Rectal smooth muscle tissue (tissue), 1 donor: ENCODE data around the gene MAP4K3.
"Not testable (repeated sequence)": the region's sequence is repeated elsewhere in the genome, so short reads cannot be mapped to it uniquely, and the experiment has no call there.

Source experiments
- H3K27ac ChIP-seq: one replicate; pipeline ENCODE4 v1.7.0; 2013; ENCODE audit warnings: low read depth, low read length, inconsistent platforms
- H3K27me3 ChIP-seq: one replicate; pipeline ENCODE4 v1.7.0; 2013; ENCODE audit warnings: low read length; ENCODE audit not compliant: control insufficient read depth, insufficient read depth
- H3K36me3 ChIP-seq: one replicate; pipeline ENCODE4 v1.7.0; 2013; ENCODE audit warnings: low read length; ENCODE audit not compliant: control insufficient read depth, insufficient read depth
- H3K4me1 ChIP-seq: one replicate; pipeline ENCODE4 v1.7.0; 2013; ENCODE audit warnings: low read length; ENCODE audit not compliant: control insufficient read depth, insufficient read depth
- H3K4me3 ChIP-seq: one replicate; pipeline ENCODE4 v1.7.0; 2013; ENCODE audit warnings: low read length
- H3K9ac ChIP-seq: one replicate; pipeline ENCODE4 v1.7.0; 2013; ENCODE audit warnings: low read length

The MAP4K3 gene

GRCh38 chr2:39395313-39395712, 41.8 kb downstream of the MAP4K3 start:
- H3K9ac ChIP-seq = no peak overlapping the region
- H3K4me1 ChIP-seq = peaks cover 16% of the 10 kb centered on the region
- H3K27me3 ChIP-seq = no peaks in the 10 kb centered on the region
- no peak overlapping the region for H3K4me3 ChIP-seq
- no peak overlapping the region for H3K27ac ChIP-seq
- H3K36me3 ChIP-seq = no peaks in the 10 kb centered on the region

- no peaks in the 10 kb centered on the region for H3K36me3 ChIP-seq
- peaks cover 21% of the 10 kb centered on the region for H3K4me1 ChIP-seq
- H3K4me3 ChIP-seq = no peak overlapping the region
- H3K27ac ChIP-seq = peak overlapping the region; percentile 41
- no peak overlapping the region for H3K9ac ChIP-seq
- H3K27me3 ChIP-seq = no peaks in the 10 kb centered on the region
Measured at GRCh38 chr2:39394516-39394961, 42.5 kb downstream of the MAP4K3 start.

- no peaks in the 10 kb centered on the region for H3K36me3 ChIP-seq
- H3K9ac ChIP-seq = no peak overlapping the region
- peaks cover 30% of the 10 kb centered on the region for H3K4me1 ChIP-seq
- H3K27me3 ChIP-seq = no peaks in the 10 kb centered on the region
- no peak overlapping the region for H3K4me3 ChIP-seq
- H3K27ac ChIP-seq = no peak overlapping the region
Measured at GRCh38 chr2:39392672-39393071, 44.4 kb downstream of the MAP4K3 start.

GRCh38 chr2:39390216-39390615, 46.9 kb downstream of the MAP4K3 start:
- no peak overlapping the region for H3K4me3 ChIP-seq
- H3K27ac ChIP-seq = peak overlapping the region; percentile 21
- H3K36me3 ChIP-seq = no peaks in the 10 kb centered on the region

GRCh38 chr2:39386064-39386463, 51.0 kb downstream of the MAP4K3 start:
- H3K36me3 ChIP-seq = no peaks in the 10 kb centered on the region
- H3K4me1 ChIP-seq = peaks cover 21% of the 10 kb centered on the region
- H3K4me3 ChIP-seq = no peak overlapping the region
- H3K27me3 ChIP-seq = no peaks in the 10 kb centered on the region
- H3K9ac ChIP-seq = no peak overlapping the region
- no peak overlapping the region for H3K27ac ChIP-seq

More at GRCh38 chr2:39390216-39390615, 46.9 kb downstream of the MAP4K3 start:
- peaks cover 26% of the 10 kb centered on the region for H3K4me1 ChIP-seq
- no peak overlapping the region for H3K9ac ChIP-seq
- no peaks in the 10 kb centered on the region for H3K27me3 ChIP-seq

GRCh38 chr2:39385172-39385571, 51.9 kb downstream of the MAP4K3 start:
- Histone ChIP-seq H3K36me3 (no peaks in the 10 kb centered on the region), H3K4me1 (peaks cover 21% of the 10 kb centered on the region), H3K9ac (no peak overlapping the region), H3K27me3 (no peaks in the 10 kb centered on the region), H3K4me3 (no peak overlapping the region), H3K27ac (no peak overlapping the region)

GRCh38 chr2:39384071-39384470, 53.0 kb downstream of the MAP4K3 start:
- H3K4me3 ChIP-seq, H3K36me3 ChIP-seq, H3K27ac ChIP-seq, H3K9ac ChIP-seq, H3K27me3 ChIP-seq: not testable (repeated sequence)
- H3K4me1 ChIP-seq = peaks cover 18% of the 10 kb centered on the region

- Histone ChIP-seq H3K36me3 (no peaks in the 10 kb centered on the region), H3K27ac (no peak overlapping the region), H3K4me1 (peaks cover 15% of the 10 kb centered on the region), H3K4me3 (no peak overlapping the region), H3K9ac (no peak overlapping the region), H3K27me3 (no peaks in the 10 kb centered on the region)
Measured at GRCh38 chr2:39383146-39383545, 53.9 kb downstream of the MAP4K3 start.

GRCh38 chr2:39381653-39382052, 55.4 kb downstream of the MAP4K3 start:
- Histone ChIP-seq H3K9ac (no peak overlapping the region), H3K4me3 (no peak overlapping the region), H3K27ac (peak overlapping the region; percentile 9), H3K4me1 (peaks cover 12% of the 10 kb centered on the region), H3K27me3 (no peaks in the 10 kb centered on the region), H3K36me3 (no peaks in the 10 kb centered on the region)

GRCh38 chr2:39380525-39381150, 56.4 kb downstream of the MAP4K3 start:
- Histone ChIP-seq H3K4me3 (no peak overlapping the region), H3K27ac (peak overlapping the region; percentile 5), H3K36me3 (no peaks in the 10 kb centered on the region), H3K4me1 (peaks cover 12% of the 10 kb centered on the region), H3K27me3 (no peaks in the 10 kb centered on the region), H3K9ac (no peak overlapping the region)

GRCh38 chr2:39379643-39380524, 57.2 kb downstream of the MAP4K3 start:
- peaks cover 12% of the 10 kb centered on the region for H3K4me1 ChIP-seq

GRCh38 chr2:39378968-39379367, 58.1 kb downstream of the MAP4K3 start:
- H3K9ac ChIP-seq = no peak overlapping the region
- H3K27ac ChIP-seq = no peak overlapping the region
- peaks cover 12% of the 10 kb centered on the region for H3K4me1 ChIP-seq
- H3K4me3 ChIP-seq = no peak overlapping the region
- H3K36me3 ChIP-seq = no peaks in the 10 kb centered on the region
- H3K27me3 ChIP-seq = no peaks in the 10 kb centered on the region

More at GRCh38 chr2:39379643-39380524, 57.2 kb downstream of the MAP4K3 start:
- Histone ChIP-seq H3K36me3 (no peaks in the 10 kb centered on the region), H3K27me3 (no peaks in the 10 kb centered on the region), H3K27ac (peak overlapping the region; percentile 66), H3K4me3 (no peak overlapping the region), H3K9ac (no peak overlapping the region)
